GM19452 (cell line): ENCODE results near the gene SEL1L.
"Not testable (repeated sequence)": the region's sequence is repeated elsewhere in the genome, so short reads cannot be mapped to it uniquely, and the experiment has no call there.

Experiments used
- ATAC-seq: cut with Tn5 transposase; IDR thresholded peaks from one replicate; pipeline ENCODE4 v1.9.1; 2021; ENCODE audit not compliant: unreplicated experiment

SEL1L gene

DNA sequence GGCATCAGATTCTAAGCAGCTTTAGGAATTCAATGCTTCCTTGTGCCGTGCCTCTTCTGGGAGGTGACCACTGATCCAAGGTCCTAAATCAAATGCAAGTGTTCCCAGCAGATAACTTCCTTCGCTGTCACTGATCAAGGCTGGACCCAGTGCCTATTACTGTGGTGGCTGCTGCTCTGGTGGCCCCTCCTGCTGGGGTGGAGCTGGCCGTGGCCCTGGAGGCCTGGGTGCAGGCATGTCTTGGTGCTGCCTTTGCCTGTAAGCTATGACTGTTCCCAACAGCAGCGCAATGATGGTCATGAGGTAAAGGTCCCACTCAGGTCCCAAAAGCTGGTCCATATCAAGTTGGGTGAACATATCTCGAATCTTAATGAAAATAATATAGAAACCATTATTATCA lies 56.8 kb downstream of the SEL1L start:
- no peak for ATAC-seq

DNA sequence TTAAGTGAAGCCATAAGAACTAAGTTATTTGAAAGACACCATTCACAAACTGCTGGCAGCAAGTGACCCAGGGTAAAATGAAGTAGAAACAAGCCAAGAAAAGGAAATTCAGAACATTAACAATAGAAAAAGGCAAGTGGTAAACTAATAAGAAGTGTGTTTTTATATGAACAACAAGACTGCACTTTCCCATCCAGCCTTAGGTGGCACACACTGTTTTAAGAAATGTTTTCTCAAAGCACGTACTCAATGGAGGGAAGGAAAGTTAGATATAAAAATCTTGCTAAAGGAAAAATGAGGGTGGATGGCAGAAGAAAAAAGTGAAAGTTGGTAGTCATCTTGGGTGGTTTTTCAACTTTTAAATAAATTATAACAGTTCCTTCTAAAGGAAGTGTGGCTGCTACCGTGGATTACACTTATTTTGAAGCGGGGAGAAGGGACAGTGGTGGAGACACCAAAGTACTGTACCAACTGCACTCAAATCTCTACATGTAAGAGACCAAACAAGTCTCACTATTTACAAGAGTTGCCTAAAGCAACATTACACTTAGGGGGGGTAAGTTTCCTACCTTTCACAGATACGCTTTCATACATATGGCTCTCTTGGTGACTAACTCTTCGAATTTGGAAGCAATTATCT lies 58.8 kb downstream of the SEL1L start:
- ATAC-seq = no peak

DNA sequence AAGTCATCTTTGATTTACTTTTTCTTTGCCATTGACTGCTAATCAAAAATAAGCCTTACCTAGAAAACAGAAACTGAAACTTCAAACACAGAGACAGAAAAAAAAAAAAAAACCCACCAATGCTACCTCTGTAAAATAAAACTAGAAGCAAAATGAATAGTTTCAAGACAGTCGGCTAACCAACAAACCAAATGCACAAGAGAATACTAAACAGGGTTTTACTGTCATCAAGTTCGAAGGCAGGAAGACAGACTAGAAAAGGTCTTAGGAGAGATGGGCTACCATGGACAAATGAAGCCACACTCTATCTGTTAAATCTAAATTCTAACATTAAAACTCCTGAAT lies 59.5 kb downstream of the SEL1L start:
- peak; percentile 53 for ATAC-seq

GRCh38 chr14:81473456-81474147 lies 60.1 kb downstream of the SEL1L start:
- peak; percentile 39 for ATAC-seq

- no peak for ATAC-seq
Measured at GRCh38 chr14:81472096-81472800, 61.4 kb downstream of the SEL1L start.

DNA sequence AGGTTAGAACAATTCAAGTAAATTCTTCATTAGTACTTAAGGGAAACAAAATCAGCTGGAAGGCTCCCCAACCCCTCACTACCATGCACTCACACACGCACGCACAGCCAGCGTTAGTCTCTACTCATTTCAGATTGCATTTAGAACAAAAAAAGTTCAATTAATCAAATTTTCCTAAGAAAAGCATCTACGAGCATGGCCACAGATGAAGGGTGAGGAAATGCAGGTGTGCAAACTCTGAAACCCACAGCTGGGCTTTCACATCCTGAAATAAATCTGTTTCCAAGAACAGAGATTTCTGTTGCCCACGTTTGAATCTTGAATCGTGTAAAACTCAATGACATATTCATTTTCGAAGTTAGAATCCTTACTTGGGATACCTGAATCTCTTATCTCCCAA lies 62.6 kb downstream of the SEL1L start:
- no peak for ATAC-seq

DNA sequence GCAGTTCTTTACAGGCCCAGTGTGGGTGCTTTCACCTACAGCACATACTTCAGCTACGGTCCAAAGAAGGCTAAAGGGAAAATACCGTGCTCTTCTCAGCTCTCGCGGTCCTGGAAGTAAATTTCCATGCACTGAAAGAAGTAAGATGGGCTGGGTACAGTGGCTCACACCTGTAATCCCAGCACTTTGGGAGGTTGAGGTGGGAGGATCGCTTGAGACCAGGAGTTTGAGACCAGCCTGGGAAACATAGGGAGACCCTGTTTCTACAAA lies 63.2 kb downstream of the SEL1L start:
- ATAC-seq = peak; percentile 28

GRCh38 chr14:81466854-81467253 lies 66.8 kb downstream of the SEL1L start:
- ATAC-seq = no peak

GRCh38 chr14:81465507-81466228 lies 68.0 kb downstream of the SEL1L start:
- no peak for ATAC-seq

DNA sequence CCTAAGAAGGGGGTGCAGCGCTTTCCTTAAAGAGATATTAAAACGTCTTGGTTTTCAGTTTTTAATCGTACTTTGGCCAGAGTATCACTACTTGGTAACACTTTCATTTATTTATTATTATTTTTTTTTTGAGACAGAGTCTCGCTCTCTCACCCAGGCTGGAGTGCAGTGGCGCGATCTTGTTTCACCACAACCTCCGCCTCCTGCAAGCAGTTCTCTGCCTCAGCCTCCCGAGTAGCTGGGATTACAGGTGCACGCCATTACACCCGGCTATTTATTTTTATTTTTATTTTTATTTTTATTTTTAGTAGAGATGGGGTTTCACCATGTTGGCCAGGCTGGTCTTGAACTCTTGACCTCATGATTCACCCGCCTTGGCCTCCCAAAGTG lies 68.7 kb downstream of the SEL1L start:
- ATAC-seq = not testable (repeated sequence)

- ATAC-seq = peak; percentile 74
Measured at GRCh38 chr14:81464253-81465002, 69.2 kb downstream of the SEL1L start.

DNA sequence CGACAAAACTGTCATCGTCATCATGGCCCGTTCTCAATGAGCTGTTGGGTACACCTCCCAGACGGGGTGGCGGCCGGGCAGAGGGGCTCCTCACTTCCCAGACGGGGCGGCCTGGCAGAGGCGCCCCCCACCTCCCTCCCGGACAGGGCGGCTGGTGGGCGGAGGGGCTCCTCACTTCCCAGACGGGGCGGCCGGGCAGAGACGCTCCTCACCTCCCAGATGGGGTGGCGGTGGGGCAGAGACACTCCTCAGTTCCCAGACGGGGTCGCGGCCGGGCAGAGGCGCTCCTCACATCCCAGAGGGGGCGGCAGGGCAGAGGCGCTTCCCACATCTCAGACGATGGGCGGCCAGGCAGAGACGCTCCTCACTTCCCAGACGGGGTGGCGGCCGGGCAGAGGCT lies 71.3 kb downstream of the SEL1L start:
- not testable (repeated sequence) for ATAC-seq

DNA sequence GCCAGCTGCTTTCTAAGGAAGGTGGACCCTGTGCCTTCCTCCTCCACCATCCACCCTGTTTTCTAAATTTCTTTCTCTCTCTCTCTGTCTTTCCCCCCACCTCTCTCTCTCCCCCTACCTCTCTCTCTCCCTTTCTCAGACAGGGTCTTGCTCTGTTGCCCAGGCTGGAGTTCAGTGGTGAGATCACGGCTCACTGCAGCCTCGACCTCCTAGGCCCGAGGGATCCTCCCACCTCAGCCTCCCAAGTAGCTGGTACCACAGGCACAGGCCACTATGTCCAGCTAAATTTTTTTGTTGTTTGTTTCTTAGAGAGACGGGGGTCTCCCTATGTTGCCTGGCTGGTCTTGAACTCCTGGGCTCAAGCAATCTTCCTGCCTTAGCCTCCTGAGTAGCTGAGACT lies 73.7 kb downstream of the SEL1L start:
- no peak for ATAC-seq

DNA sequence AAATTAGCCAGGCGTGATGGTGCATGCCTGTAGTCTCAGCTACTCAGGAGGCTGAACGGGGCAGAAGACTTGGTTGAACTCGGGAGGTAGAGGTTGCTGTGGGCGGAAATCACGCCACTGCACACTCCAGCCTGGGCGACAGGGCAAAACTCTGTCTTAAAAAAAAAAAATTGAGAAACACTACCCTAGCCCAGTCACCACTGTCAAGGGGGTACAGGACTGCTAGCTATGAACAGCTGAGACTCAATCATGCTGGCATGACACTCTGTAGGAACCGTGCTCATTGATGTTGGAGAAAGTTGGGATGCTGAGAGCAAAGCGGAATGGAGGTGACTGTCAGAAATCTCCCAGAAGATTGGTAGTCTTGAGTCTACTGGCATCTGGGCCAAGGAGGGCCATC lies 75.3 kb downstream of the SEL1L start:
- ATAC-seq = no peak

GRCh38 chr14:81455390-81455789 lies 78.3 kb downstream of the SEL1L start:
- ATAC-seq = peak; percentile 21

DNA sequence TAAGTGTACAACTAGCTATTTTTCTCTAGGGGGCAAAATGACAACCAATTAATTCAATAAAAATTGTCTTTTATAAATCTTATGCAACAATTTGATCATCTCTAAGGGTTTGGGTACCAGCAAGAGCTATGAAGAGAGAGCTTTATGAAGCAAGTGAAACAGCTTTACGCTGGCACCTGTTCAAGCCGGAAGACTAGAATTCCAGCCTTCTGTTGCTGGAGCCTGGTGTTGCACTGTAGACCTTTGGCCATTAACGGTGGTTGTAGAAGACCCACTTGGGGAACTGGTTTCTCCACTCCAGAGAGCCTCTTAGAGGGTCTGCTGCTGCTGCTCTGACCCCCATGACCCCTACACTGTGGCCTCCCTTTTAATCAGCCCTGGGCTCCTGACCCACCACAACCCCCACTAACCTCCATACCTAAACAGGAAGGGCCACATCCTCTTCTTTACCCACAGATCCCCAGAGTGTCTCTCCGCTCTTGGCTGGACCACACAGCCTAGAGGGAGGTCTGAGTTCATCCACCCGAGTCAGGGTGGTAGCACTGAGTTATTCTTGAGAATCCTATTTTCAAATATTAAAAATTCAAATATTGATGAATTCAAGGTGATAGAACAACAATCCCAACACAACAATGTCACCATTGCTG lies 79.0 kb downstream of the SEL1L start:
- ATAC-seq = peak; percentile 85

DNA sequence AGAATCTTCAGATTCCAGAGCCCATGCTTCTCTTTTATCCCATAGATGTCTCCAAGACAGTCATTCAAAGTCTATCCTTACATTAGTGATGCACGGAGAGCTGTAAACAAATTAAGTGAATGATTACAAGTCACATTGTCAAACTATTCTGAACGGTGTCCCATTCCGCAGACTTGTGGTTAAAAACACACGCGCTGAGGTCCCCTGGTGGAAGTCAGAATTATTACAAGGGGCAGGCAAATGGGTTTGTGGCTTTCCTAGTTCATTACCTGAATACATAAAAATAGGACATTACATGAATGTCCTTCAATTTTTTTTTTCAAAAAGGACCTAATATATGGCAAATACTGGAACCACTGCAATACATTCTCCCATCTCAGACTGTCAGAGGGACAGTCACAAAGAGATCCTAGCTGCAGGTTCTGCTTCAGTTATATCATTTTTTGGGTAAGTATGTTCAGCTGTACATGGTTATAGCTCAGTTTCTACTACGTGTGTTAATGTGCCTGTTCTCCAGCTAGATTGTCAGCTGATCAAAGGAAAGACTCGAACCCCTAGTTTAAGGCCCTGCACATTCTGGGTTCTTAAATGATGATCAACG lies 80.4 kb downstream of the SEL1L start:
- ATAC-seq = peak; percentile 55

DNA sequence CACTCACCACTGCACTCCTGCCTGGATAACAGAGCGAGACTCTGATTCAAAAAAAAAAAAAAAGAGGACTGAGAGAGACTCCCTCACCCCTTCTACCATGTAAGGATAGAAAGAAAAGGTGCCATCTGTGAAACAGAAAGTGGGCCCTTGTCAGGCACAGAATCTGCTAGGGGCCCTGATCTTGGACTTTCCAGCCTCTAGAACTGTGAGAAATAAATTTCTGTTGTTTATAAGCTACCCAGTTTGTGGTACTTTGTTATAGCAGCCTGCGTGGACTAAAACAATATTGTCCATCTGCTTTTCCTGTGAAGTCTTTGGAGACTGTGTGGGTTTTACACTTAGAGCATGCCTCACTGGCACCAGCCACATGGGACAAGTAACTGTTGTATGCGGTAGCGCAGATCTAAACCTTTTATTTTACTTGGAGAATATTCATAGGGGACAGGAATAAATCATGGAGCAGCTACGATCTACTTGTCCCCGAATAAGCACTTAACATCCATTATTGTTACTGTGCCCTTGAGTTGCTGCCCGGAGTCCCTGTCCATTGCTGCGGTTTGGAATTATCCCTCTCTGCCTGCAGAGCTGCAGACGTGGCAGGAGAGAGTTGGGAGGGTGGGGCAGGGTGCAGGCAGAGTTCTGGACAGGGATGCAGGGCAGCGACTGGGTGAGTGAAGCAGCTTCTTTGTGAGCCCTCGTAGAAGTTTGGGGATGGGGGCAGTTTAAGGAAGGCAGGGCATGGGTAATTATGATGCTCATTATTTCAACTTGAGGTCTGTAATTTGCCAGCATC lies 81.1 kb downstream of the SEL1L start:
- ATAC-seq = no peak

- ATAC-seq = no peak
Measured at GRCh38 chr14:81450976-81451375, 82.7 kb downstream of the SEL1L start.
